HepG2 (cell line): ENCODE measurements around the gene THPO. TPM values are rescaled to one million over a fixed set of nuclear protein-coding genes. Genes with fewer than 3 reads are reported as not detected.

Experiments
- HHEX ChIP-seq: IDR thresholded peaks from 2 replicates; pipeline ENCODE4 v1.6.1; 2016; ENCODE audit warnings: control low read depth
- JDP2 ChIP-seq: sonication (generic); formaldehyde crosslinking; IDR thresholded peaks from 2 replicates; pipeline ENCODE4 v1.8.1; 2022; ENCODE audit warnings: missing genetic modification reagents, borderline replicate concordance
- MEIS1 ChIP-seq: sonication (generic); formaldehyde crosslinking; IDR thresholded peaks from 2 replicates; pipeline ENCODE4 v1.9.0; 2021; ENCODE audit warnings: mild to moderate bottlenecking, missing genetic modification reagents, moderate library complexity, borderline replicate concordance
- MIER3 ChIP-seq: IDR thresholded peaks from 2 replicates; pipeline ENCODE4 v1.6.1; 2016; ENCODE audit warnings: missing compliant biosample characterization, borderline replicate concordance
- PLRG1 ChIP-seq: fragments of 450-650 bp; conservative IDR thresholded peaks from 2 replicates; pipeline ENCODE4 v1.6.1; 2016
- RAD21 ChIP-seq: fragments of 450-650 bp; formaldehyde crosslinking; IDR thresholded peaks from 2 replicates; pipeline ENCODE4 v1.5.0; 2020; ENCODE audit warnings: mild to moderate bottlenecking
- SALL1 ChIP-seq: sonication (generic); formaldehyde crosslinking; IDR thresholded peaks from 2 replicates; pipeline ENCODE4 v1.8.0; 2022; ENCODE audit warnings: mild to moderate bottlenecking, missing genetic modification reagents
- ZFX ChIP-seq: sonication (generic); formaldehyde crosslinking; IDR thresholded peaks from 2 replicates; pipeline ENCODE4 v1.4.0; 2020; ENCODE audit warnings: mild to moderate bottlenecking, low read depth, missing genetic modification reagents, moderate library complexity
- ZNF333 ChIP-seq: sonication (generic); formaldehyde crosslinking; IDR thresholded peaks from 2 replicates; pipeline ENCODE4 v1.4.0; 2020; ENCODE audit warnings: mild to moderate bottlenecking, missing genetic modification reagents, borderline replicate concordance
- ZNF724P ChIP-seq: sonication (generic); formaldehyde crosslinking; IDR thresholded peaks from 2 replicates; pipeline ENCODE4 v1.8.0; 2022; ENCODE audit warnings: missing genetic modification reagents, borderline replicate concordance
- ZSCAN12 ChIP-seq: sonication (generic); formaldehyde crosslinking; IDR thresholded peaks from 2 replicates; pipeline ENCODE4 v1.9.0; 2021; ENCODE audit warnings: mild to moderate bottlenecking, missing genetic modification reagents
- polyA plus RNA-seq, 8 experiments: library from polyadenylated mRNA; depleted of rRNA in 3 of 8; stranded (reverse) in 7 of 8; unstranded in 1 of 8; fragments of >200 nt; fragmentation: Illumina TruSeq in 4 of 8; extraction: Trizol in 4 of 8; gene quantifications; 2 replicates each; pipeline versions ENCODE4 v1.2.1 to v1.2.3, GENCODE V29; 2011 to 2016; ENCODE audit warnings: low read depth in 4 of 8, missing spikeins in 1 of 8, mixed read lengths in 1 of 8; ENCODE audit not compliant: insufficient read depth in 1 of 8
- total RNA-seq, 5 experiments: library from RNA; depleted of rRNA; stranded (reverse); fragments of >200 nt; fragmentation: Illumina TruSeq; extraction: Trizol; gene quantifications; 2 replicates each; pipeline ENCODE4 v1.2.3, GENCODE V29; 2016; ENCODE audit warnings: low read depth in 1 of 5
- TF ChIP-seq, protein P1 (sequence below): sonication (generic); formaldehyde crosslinking; IDR thresholded peaks from 2 replicates; pipeline ENCODE4 v1.4.0; 2020; ENCODE audit warnings: low read depth, mild to moderate bottlenecking, missing genetic modification reagents
- TF ChIP-seq, protein P2 (sequence below): sonication (generic); formaldehyde crosslinking; IDR thresholded peaks from 2 replicates; pipeline ENCODE4 v1.4.0; 2020; ENCODE audit warnings: missing genetic modification reagents
- TF ChIP-seq, protein P3 (sequence below): sonication (generic); formaldehyde crosslinking; IDR thresholded peaks from 2 replicates; pipeline ENCODE4 v1.4.0; 2020; ENCODE audit warnings: missing genetic modification reagents, borderline replicate concordance
- TF ChIP-seq, protein P4 (sequence below): sonication (generic); formaldehyde crosslinking; IDR thresholded peaks from one replicate; pipeline ENCODE4 v1.5.1; 2020; ENCODE audit warnings: mild to moderate bottlenecking, missing genetic modification reagents; ENCODE audit errors: not compliant biosample characterization

The THPO gene
- total and polyA plus RNA-seq, 2 of the 13 experiments (the other 11 are each of a cell fraction or from before 2014, with no cell fraction given): 2.8 to 4.8 TPM

DNA sequence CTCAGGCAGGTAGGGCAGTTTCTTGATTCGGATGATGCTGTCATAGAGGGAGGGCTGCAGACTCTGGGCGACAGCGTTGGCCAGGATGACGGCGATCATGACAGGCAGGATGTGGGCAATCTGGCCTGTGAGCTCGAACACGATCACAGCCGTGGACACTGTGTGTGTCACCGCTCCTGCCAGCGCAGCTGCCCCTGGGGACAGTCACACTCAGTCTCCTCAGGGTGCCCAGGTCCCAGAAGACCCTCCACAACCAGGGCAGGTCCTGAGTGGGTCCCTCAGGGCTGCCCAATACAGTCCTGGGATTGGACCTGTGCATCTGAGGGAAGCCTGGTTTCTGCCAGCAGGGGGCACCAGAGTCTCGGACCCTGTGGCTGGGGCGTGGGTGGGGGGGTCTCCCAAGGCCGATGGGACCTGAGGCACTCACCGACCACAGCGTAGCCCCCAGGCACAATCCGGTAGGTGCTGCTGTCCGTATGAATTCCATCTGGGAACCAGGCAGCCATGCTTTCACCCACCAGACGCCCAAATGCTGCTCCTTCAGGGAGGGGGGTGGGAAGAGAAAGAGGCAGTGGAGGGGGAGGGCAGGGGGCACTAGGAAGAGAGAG is 23.8 kb downstream of the THPO start (continued):
- TF ChIP-seq, protein P1, sequence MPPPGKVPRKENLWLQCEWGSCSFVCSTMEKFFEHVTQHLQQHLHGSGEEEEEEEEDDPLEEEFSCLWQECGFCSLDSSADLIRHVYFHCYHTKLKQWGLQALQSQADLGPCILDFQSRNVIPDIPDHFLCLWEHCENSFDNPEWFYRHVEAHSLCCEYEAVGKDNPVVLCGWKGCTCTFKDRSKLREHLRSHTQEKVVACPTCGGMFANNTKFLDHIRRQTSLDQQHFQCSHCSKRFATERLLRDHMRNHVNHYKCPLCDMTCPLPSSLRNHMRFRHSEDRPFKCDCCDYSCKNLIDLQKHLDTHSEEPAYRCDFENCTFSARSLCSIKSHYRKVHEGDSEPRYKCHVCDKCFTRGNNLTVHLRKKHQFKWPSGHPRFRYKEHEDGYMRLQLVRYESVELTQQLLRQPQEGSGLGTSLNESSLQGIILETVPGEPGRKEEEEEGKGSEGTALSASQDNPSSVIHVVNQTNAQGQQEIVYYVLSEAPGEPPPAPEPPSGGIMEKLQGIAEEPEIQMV (CRISPR knock-in tag): 0 out of 2 replicates have a peak, but pooled peaks have one; percentile 26
- TF ChIP-seq SALL1 (CRISPR knock-in tag): 0 out of 2 replicates have a peak, but pooled peaks have one; percentile 10
- TF ChIP-seq, protein P2, sequence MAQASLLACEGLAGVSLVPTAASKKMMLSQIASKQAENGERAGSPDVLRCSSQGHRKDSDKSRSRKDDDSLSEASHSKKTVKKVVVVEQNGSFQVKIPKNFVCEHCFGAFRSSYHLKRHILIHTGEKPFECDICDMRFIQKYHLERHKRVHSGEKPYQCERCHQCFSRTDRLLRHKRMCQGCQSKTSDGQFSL: peak; percentile 95
- TF ChIP-seq RAD21 (CRISPR knock-in tag): peak; percentile 64
- no peak for TF ChIP-seq ZNF333 (CRISPR knock-in tag)
- TF ChIP-seq, protein P3, sequence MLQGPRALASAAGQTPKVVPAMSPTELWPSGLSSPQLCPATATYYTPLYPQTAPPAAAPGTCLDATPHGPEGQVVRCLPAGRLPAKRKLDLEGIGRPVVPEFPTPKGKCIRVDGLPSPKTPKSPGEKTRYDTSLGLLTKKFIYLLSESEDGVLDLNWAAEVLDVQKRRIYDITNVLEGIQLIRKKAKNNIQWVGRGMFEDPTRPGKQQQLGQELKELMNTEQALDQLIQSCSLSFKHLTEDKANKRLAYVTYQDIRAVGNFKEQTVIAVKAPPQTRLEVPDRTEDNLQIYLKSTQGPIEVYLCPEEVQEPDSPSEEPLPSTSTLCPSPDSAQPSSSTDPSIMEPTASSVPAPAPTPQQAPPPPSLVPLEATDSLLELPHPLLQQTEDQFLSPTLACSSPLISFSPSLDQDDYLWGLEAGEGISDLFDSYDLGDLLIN: no peak
- TF ChIP-seq ZFX (CRISPR knock-in tag): 0 out of 2 replicates have a peak, but pooled peaks have one; percentile 10
- TF ChIP-seq, protein P4, sequence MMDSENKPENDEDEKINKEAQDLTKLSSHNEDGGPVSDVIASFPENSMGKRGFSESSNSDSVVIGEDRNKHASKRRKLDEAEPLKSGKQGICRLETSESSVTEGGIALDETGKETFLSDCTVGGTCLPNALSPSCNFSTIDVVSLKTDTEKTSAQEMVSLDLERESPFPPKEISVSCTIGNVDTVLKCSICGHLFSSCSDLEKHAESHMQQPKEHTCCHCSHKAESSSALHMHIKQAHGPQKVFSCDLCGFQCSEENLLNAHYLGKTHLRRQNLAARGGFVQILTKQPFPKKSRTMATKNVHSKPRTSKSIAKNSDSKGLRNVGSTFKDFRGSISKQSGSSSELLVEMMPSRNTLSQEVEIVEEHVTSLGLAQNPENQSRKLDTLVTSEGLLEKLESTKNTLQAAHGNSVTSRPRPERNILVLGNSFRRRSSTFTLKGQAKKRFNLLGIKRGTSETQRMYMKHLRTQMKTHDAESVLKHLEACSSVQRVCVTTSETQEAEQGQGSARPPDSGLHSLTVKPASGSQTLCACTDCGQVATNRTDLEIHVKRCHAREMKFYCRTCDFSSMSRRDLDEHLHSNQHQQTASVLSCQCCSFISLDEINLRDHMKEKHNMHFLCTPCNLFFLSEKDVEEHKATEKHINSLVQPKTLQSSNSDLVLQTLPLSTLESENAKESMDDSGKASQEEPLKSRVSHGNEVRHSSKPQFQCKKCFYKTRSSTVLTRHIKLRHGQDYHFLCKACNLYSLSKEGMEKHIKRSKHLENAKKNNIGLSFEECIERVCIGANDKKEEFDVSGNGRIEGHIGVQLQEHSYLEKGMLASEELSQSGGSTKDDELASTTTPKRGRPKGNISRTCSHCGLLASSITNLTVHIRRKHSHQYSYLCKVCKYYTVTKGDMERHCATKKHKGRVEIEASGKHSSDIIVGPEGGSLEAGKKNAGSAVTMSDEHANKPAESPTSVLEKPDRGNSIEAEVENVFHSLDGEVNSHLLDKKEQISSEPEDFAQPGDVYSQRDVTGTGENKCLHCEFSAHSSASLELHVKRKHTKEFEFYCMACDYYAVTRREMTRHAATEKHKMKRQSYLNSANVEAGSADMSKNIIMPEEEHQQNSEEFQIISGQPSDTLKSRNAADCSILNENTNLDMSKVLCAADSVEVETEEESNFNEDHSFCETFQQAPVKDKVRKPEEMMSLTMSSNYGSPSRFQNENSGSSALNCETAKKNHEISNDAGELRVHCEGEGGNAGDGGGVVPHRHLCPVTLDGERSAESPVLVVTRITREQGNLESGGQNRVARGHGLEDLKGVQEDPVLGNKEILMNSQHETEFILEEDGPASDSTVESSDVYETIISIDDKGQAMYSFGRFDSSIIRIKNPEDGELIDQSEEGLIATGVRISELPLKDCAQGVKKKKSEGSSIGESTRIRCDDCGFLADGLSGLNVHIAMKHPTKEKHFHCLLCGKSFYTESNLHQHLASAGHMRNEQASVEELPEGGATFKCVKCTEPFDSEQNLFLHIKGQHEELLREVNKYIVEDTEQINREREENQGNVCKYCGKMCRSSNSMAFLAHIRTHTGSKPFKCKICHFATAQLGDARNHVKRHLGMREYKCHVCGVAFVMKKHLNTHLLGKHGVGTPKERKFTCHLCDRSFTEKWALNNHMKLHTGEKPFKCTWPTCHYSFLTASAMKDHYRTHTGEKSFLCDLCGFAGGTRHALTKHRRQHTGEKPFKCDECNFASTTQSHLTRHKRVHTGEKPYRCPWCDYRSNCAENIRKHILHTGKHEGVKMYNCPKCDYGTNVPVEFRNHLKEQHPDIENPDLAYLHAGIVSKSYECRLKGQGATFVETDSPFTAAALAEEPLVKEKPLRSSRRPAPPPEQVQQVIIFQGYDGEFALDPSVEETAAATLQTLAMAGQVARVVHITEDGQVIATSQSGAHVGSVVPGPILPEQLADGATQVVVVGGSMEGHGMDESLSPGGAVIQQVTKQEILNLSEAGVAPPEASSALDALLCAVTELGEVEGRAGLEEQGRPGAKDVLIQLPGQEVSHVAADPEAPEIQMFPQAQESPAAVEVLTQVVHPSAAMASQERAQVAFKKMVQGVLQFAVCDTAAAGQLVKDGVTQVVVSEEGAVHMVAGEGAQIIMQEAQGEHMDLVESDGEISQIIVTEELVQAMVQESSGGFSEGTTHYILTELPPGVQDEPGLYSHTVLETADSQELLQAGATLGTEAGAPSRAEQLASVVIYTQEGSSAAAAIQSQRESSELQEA: peak; percentile 22
- TF ChIP-seq MIER3: no peak
- no peak for TF ChIP-seq ZNF724P (CRISPR knock-in tag)
- no peak for TF ChIP-seq MEIS1 (CRISPR knock-in tag)
- TF ChIP-seq JDP2: no peak
- no peak for TF ChIP-seq ZSCAN12
- no peak for TF ChIP-seq HHEX
- TF ChIP-seq PLRG1: no peak
